ENCODE measurements around the gene KIT. TPM values are rescaled to one million over a fixed set of nuclear protein-coding genes. Genes with fewer than 3 reads are reported as not detected.

KIT gene
- total RNA-seq, 1 donor from 2014 or later = 8.1 TPM

- peaks cover 24% of the 10 kb centered on the region for H3K27me3 Mint-ChIP-seq (ENCODE audit: low read depth, unreplicated experiment)
- Histone ChIP-seq H3K4me3 (ENCODE audit: insufficient read depth, low read depth, low read length) (peak overlapping the region; percentile 70), H3K27ac (ENCODE audit: low read depth, low read length) (no peak overlapping the region), H3K4me2 (ENCODE audit: low read length) (peak overlapping the region; percentile 94), H3K36me3 (ENCODE audit: insufficient read depth, low read length) (no peaks in the 10 kb centered on the region), H2AFZ (ENCODE audit: low read depth, low read length) (peak overlapping the region; percentile 79), H3K27me3 (ENCODE audit: insufficient read depth, low read length) (peaks cover 14% of the 10 kb centered on the region), H3K9ac (ENCODE audit: low read length) (peak overlapping the region; percentile 78), H3K79me2 (ENCODE audit: insufficient read depth, low read length) (peaks cover 6% of the 10 kb centered on the region), H3K4me1 (ENCODE audit: insufficient read depth, low read length) (peaks cover 29% of the 10 kb centered on the region), H3K9me3 (ENCODE audit: insufficient read depth, low read depth, low read length) (no peaks in the 10 kb centered on the region), H4K20me1 (ENCODE audit: insufficient read depth, low read length) (no peaks in the 10 kb centered on the region)
- H3K4me3 Mint-ChIP-seq (ENCODE audit: unreplicated experiment) = peak overlapping the region; percentile 88
- no peaks in the 10 kb centered on the region for H3K36me3 Mint-ChIP-seq (ENCODE audit: low read depth, unreplicated experiment)
- no peaks in the 10 kb centered on the region for H3K9me3 Mint-ChIP-seq (ENCODE audit: unreplicated experiment)
- TF ChIP-seq EZH2 (IDR thresholded peaks at IDR 0.05; ENCODE audit: insufficient read depth, low read length) (no peak), CTCF (IDR thresholded peaks at IDR 0.05; ENCODE audit: insufficient read depth, low read depth, low read length) (no peak)
- peak; percentile 14 for DNase-seq (ENCODE audit: low read depth)
- peaks cover 21% of the 10 kb centered on the region for H3K4me1 Mint-ChIP-seq (ENCODE audit: low read depth, unreplicated experiment)
- no peak overlapping the region for H3K27ac Mint-ChIP-seq (ENCODE audit: unreplicated experiment)
- no peak for FAIRE-seq
These were observed 716 bp downstream of the KIT start for GRCh38 chr4:54658252-54659093.

GRCh38 chr4:54659313-54659712 lies 1.6 kb downstream of the KIT start:
- peak overlapping the region; percentile 70 for H3K4me3 ChIP-seq (ENCODE audit: insufficient read depth, low read depth, low read length)
- peaks cover 14% of the 10 kb centered on the region for H3K27me3 ChIP-seq (ENCODE audit: insufficient read depth, low read length)
- Mint-ChIP-seq H3K4me3 (ENCODE audit: unreplicated experiment) (peak overlapping the region; percentile 88), H3K36me3 (ENCODE audit: low read depth, unreplicated experiment) (no peaks in the 10 kb centered on the region), H3K27ac (ENCODE audit: unreplicated experiment) (no peak overlapping the region), H3K9me3 (ENCODE audit: unreplicated experiment) (no peaks in the 10 kb centered on the region), H3K27me3 (ENCODE audit: low read depth, unreplicated experiment) (peaks cover 22% of the 10 kb centered on the region), H3K4me1 (ENCODE audit: low read depth, unreplicated experiment) (peaks cover 21% of the 10 kb centered on the region)
- peak overlapping the region; percentile 78 for H3K9ac ChIP-seq (ENCODE audit: low read length)
- DNase-seq (ENCODE audit: low read depth) (no peak), FAIRE-seq (no peak)
- H3K4me2 ChIP-seq (ENCODE audit: low read length) = peak overlapping the region; percentile 94
- no peaks in the 10 kb centered on the region for H4K20me1 ChIP-seq (ENCODE audit: insufficient read depth, low read length)
- H3K36me3 ChIP-seq (ENCODE audit: insufficient read depth, low read length) = no peaks in the 10 kb centered on the region
- peak overlapping the region; percentile 76 for H2AFZ ChIP-seq (ENCODE audit: low read depth, low read length)
- H3K9me3 ChIP-seq (ENCODE audit: insufficient read depth, low read depth, low read length) = no peaks in the 10 kb centered on the region
- TF ChIP-seq EZH2 (IDR thresholded peaks at IDR 0.05; ENCODE audit: insufficient read depth, low read length) = no peak
- TF ChIP-seq CTCF (IDR thresholded peaks at IDR 0.05; ENCODE audit: insufficient read depth, low read depth, low read length) = no peak
- H3K27ac ChIP-seq (ENCODE audit: low read depth, low read length) = no peak overlapping the region
- peaks cover 10% of the 10 kb centered on the region for H3K79me2 ChIP-seq (ENCODE audit: insufficient read depth, low read length)
- H3K4me1 ChIP-seq (ENCODE audit: insufficient read depth, low read length) = peaks cover 29% of the 10 kb centered on the region

All from astrocyte (in vitro differentiated cells and primary cell).